Measurements from ENCODE around the gene OR8U1. TPM values are rescaled to one million over a fixed set of nuclear protein-coding genes. Genes with fewer than 3 reads are reported as not detected.

OR8U1 gene
- total and polyA plus RNA-seq, 2 experiments from 2014 or later = not detected

DNA sequence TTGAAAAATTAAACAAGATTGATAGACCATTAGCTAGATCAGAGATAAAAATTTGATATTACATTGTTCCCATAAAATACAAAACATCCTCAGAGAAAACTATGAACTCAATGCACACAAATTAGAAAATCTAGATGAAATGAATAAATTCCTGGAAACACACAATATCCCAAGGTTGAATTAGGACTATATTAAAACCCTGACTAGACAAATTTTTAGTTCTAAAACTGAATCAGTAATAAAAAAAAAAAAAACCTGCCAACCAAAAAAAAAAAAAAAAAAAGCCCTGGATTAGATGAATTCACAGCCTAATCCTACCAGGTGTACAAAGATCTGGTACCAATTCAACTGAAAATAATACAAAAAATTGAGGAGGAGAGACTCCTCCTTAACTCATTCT lies 35.1 kb upstream of the OR8U1 start:
- no peaks in the 10 kb centered on the region for H4K20me1 ChIP-seq (replicated peaks; ENCODE audit: insufficient read depth)
- no peak overlapping the region for H3K4me3 ChIP-seq
- TF ChIP-seq EZH2 (IDR thresholded peaks at IDR 0.05; ENCODE audit: low read depth, unreplicated experiment) (no peak), STAT1 (IDR thresholded peaks at IDR 0.05; ENCODE audit: unreplicated experiment) (no peak), ZNF114 (CRISPR knock-in tag; IDR thresholded peaks at IDR 0.05) (no peak), JUNB (IDR thresholded peaks at IDR 0.05; ENCODE audit: unreplicated experiment) (no peak), EZH2phosphoT487 (IDR thresholded peaks at IDR 0.05; ENCODE audit: unreplicated experiment) (no peak), ZNF331 (CRISPR knock-in tag; IDR thresholded peaks at IDR 0.05; ENCODE audit: low read depth) (no peak), NANOG (IDR thresholded peaks at IDR 0.05; ENCODE audit: borderline replicate concordance) (no peak), POLR2AphosphoS5 (IDR thresholded peaks at IDR 0.05; ENCODE audit: low read depth) (no peak), CREB1 (CRISPR knock-in tag; IDR thresholded peaks at IDR 0.05; ENCODE audit: low read depth) (no peak)
- TF ChIP-seq, protein P1, sequence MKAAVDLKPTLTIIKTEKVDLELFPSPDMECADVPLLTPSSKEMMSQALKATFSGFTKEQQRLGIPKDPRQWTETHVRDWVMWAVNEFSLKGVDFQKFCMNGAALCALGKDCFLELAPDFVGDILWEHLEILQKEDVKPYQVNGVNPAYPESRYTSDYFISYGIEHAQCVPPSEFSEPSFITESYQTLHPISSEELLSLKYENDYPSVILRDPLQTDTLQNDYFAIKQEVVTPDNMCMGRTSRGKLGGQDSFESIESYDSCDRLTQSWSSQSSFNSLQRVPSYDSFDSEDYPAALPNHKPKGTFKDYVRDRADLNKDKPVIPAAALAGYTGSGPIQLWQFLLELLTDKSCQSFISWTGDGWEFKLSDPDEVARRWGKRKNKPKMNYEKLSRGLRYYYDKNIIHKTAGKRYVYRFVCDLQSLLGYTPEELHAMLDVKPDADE (IDR thresholded peaks at IDR 0.05) = no peak
- TF ChIP-seq, protein P2, sequence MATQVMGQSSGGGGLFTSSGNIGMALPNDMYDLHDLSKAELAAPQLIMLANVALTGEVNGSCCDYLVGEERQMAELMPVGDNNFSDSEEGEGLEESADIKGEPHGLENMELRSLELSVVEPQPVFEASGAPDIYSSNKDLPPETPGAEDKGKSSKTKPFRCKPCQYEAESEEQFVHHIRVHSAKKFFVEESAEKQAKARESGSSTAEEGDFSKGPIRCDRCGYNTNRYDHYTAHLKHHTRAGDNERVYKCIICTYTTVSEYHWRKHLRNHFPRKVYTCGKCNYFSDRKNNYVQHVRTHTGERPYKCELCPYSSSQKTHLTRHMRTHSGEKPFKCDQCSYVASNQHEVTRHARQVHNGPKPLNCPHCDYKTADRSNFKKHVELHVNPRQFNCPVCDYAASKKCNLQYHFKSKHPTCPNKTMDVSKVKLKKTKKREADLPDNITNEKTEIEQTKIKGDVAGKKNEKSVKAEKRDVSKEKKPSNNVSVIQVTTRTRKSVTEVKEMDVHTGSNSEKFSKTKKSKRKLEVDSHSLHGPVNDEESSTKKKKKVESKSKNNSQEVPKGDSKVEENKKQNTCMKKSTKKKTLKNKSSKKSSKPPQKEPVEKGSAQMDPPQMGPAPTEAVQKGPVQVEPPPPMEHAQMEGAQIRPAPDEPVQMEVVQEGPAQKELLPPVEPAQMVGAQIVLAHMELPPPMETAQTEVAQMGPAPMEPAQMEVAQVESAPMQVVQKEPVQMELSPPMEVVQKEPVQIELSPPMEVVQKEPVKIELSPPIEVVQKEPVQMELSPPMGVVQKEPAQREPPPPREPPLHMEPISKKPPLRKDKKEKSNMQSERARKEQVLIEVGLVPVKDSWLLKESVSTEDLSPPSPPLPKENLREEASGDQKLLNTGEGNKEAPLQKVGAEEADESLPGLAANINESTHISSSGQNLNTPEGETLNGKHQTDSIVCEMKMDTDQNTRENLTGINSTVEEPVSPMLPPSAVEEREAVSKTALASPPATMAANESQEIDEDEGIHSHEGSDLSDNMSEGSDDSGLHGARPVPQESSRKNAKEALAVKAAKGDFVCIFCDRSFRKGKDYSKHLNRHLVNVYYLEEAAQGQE (IDR thresholded peaks at IDR 0.05; ENCODE audit: unreplicated experiment) = no peak
- TF ChIP-seq, protein P3, sequence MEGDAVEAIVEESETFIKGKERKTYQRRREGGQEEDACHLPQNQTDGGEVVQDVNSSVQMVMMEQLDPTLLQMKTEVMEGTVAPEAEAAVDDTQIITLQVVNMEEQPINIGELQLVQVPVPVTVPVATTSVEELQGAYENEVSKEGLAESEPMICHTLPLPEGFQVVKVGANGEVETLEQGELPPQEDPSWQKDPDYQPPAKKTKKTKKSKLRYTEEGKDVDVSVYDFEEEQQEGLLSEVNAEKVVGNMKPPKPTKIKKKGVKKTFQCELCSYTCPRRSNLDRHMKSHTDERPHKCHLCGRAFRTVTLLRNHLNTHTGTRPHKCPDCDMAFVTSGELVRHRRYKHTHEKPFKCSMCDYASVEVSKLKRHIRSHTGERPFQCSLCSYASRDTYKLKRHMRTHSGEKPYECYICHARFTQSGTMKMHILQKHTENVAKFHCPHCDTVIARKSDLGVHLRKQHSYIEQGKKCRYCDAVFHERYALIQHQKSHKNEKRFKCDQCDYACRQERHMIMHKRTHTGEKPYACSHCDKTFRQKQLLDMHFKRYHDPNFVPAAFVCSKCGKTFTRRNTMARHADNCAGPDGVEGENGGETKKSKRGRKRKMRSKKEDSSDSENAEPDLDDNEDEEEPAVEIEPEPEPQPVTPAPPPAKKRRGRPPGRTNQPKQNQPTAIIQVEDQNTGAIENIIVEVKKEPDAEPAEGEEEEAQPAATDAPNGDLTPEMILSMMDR (conservative IDR thresholded peaks at IDR 0.05; ENCODE audit: low read depth in 2 of 2) = no peak
- TF ChIP-seq, protein P4, sequence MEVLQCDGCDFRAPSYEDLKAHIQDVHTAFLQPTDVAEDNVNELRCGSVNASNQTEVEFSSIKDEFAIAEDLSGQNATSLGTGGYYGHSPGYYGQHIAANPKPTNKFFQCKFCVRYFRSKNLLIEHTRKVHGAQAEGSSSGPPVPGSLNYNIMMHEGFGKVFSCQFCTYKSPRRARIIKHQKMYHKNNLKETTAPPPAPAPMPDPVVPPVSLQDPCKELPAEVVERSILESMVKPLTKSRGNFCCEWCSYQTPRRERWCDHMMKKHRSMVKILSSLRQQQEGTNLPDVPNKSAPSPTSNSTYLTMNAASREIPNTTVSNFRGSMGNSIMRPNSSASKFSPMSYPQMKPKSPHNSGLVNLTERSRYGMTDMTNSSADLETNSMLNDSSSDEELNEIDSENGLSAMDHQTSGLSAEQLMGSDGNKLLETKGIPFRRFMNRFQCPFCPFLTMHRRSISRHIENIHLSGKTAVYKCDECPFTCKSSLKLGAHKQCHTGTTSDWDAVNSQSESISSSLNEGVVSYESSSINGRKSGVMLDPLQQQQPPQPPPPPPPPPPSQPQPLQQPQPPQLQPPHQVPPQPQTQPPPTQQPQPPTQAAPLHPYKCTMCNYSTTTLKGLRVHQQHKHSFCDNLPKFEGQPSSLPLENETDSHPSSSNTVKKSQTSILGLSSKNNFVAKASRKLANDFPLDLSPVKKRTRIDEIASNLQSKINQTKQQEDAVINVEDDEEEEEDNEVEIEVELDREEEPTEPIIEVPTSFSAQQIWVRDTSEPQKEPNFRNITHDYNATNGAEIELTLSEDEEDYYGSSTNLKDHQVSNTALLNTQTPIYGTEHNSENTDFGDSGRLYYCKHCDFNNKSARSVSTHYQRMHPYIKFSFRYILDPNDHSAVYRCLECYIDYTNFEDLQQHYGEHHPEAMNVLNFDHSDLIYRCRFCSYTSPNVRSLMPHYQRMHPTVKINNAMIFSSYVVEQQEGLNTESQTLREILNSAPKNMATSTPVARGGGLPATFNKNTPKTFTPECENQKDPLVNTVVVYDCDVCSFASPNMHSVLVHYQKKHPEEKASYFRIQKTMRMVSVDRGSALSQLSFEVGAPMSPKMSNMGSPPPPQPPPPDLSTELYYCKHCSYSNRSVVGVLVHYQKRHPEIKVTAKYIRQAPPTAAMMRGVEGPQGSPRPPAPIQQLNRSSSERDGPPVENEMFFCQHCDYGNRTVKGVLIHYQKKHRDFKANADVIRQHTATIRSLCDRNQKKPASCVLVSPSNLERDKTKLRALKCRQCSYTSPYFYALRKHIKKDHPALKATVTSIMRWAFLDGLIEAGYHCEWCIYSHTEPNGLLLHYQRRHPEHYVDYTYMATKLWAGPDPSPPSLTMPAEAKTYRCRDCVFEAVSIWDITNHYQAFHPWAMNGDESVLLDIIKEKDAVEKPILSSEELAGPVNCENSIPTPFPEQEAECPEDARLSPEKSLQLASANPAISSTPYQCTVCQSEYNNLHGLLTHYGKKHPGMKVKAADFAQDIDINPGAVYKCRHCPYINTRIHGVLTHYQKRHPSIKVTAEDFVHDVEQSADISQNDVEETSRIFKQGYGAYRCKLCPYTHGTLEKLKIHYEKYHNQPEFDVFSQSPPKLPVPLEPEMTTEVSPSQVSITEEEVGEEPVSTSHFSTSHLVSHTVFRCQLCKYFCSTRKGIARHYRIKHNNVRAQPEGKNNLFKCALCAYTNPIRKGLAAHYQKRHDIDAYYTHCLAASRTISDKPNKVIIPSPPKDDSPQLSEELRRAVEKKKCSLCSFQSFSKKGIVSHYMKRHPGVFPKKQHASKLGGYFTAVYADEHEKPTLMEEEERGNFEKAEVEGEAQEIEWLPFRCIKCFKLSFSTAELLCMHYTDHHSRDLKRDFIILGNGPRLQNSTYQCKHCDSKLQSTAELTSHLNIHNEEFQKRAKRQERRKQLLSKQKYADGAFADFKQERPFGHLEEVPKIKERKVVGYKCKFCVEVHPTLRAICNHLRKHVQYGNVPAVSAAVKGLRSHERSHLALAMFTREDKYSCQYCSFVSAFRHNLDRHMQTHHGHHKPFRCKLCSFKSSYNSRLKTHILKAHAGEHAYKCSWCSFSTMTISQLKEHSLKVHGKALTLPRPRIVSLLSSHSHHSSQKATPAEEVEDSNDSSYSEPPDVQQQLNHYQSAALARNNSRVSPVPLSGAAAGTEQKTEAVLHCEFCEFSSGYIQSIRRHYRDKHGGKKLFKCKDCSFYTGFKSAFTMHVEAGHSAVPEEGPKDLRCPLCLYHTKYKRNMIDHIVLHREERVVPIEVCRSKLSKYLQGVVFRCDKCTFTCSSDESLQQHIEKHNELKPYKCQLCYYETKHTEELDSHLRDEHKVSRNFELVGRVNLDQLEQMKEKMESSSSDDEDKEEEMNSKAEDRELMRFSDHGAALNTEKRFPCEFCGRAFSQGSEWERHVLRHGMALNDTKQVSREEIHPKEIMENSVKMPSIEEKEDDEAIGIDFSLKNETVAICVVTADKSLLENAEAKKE (CRISPR knock-in tag; IDR thresholded peaks at IDR 0.05) = no peak
- no peaks in the 10 kb centered on the region for H3K79me2 ChIP-seq (replicated peaks; ENCODE audit: insufficient read depth)
- peaks cover 13% of the 10 kb centered on the region; the same call in 1 of the 2 replicates for H3K9me2 ChIP-seq (ENCODE audit: insufficient read depth)
- H3K27me3 ChIP-seq (ENCODE audit: insufficient read depth) = no peaks in the 10 kb centered on the region
- H3K27ac ChIP-seq (ENCODE audit: low read depth) = no peak overlapping the region
- no peak for DNase-seq (ENCODE audit: low spot score)
- H3K4me2 ChIP-seq = no peak overlapping the region
- Mint-ChIP-seq H3K4me1 (peaks cover 10% of the 10 kb centered on the region; the same call in 2 of the 3 replicates), H3K27me3 (ENCODE audit: insufficient read depth, low read depth, poor library complexity) (no peaks in the 10 kb centered on the region), H3K36me3 (ENCODE audit: low read depth) (peaks cover 17% of the 10 kb centered on the region; the same call in 2 of the 3 replicates), H3K9me3 (peaks cover 16% of the 10 kb centered on the region), H3K4me3 (no peak overlapping the region), H3K27ac (no peak overlapping the region; the same call in 1 of the 2 replicates)
- 0 out of 2 replicates have a peak, but pooled peaks cover 8% of the 10 kb centered on the region for H3K4me1 ChIP-seq (ENCODE audit: insufficient read depth)
- H3K36me3 ChIP-seq (ENCODE audit: insufficient read depth) = no peaks in the 10 kb centered on the region
- no peak overlapping the region for H2AFZ ChIP-seq
- ATAC-seq = no peak
- H3F3A ChIP-seq (replicated peaks; ENCODE audit: low read depth) = no peaks in the 10 kb centered on the region

Data from GM23338 (cell line).